Measurements from ENCODE around the gene TTLL1. TPM values are rescaled to one million over a fixed set of nuclear protein-coding genes. Genes with fewer than 3 reads are reported as not detected.
A peak's percentile ranks its signal among the peaks of the same experiment; 100 is the strongest.

Gene TTLL1
- total and polyA plus RNA-seq, 4 donors, result 0.50 to 2.2 (median 1.1) TPM

GRCh38 chr22:43131773-43132501 is 42.7 kb upstream of the TTLL1 start:
- no peak for DNase-seq (ENCODE audit: low spot score)
- Histone ChIP-seq H3K36me3 (ENCODE audit: control insufficient read depth in 4 of 4, insufficient read depth in 3 of 4, low read depth in 1 of 4, low read length in 3 of 4) (peaks cover 0 to 30% (median 3%) of the 10 kb centered on the region in 4 donors), H3K27me3 (ENCODE audit: control insufficient read depth in 4 of 4, insufficient read depth in 4 of 4, low read length in 3 of 4) (no peaks in the 10 kb centered on the region), H3K4me1 (ENCODE audit: control insufficient read depth in 4 of 4, insufficient read depth in 4 of 4, low read length in 3 of 4) (no peaks in the 10 kb centered on the region), H3K9ac (ENCODE audit: low read depth in 1 of 2, low read length in 2 of 2) (no peak overlapping the region), H3K27ac (ENCODE audit: low read depth in 1 of 2, low read length in 2 of 2) (no peak overlapping the region), H3K4me3 (ENCODE audit: low read depth in 1 of 3, low read length in 3 of 3) (no peak overlapping the region), H3K9me3 (ENCODE audit: control insufficient read depth in 4 of 4, low read length in 3 of 4) (no peaks in the 10 kb centered on the region)
- 90% methylated on average over 17 of the region's 17 CpGs for WGBS
- TF ChIP-seq REST (IDR thresholded peaks at IDR 0.05), result no peak
- TF ChIP-seq MAX (IDR thresholded peaks at IDR 0.05), result no peak
- TF ChIP-seq NR2F2 (IDR thresholded peaks at IDR 0.05), result peak; percentile 15

GRCh38 chr22:43129426-43130425 is 40.5 kb upstream of the TTLL1 start:
- no peak overlapping the region for H3K4me3 ChIP-seq (ENCODE audit: low read depth in 1 of 3, low read length in 3 of 3)
- peaks cover 0 to 8% (median 4%) of the 10 kb centered on the region in 4 donors for H3K4me1 ChIP-seq (ENCODE audit: control insufficient read depth in 4 of 4, insufficient read depth in 4 of 4, low read length in 3 of 4)
- H3K27ac ChIP-seq (ENCODE audit: low read depth in 1 of 2, low read length in 2 of 2), result no peak overlapping the region
- TF ChIP-seq GABPA (IDR thresholded peaks at IDR 0.05 in 1 of 2, conservative IDR thresholded peaks at IDR 0.05 in 1 of 2), result no peak
- no peak for TF ChIP-seq RAD21 (IDR thresholded peaks at IDR 0.05)
- no peak for TF ChIP-seq RXRA (IDR thresholded peaks at IDR 0.05)
- TF ChIP-seq NR2F2 (IDR thresholded peaks at IDR 0.05), result no peak
- no peak for TF ChIP-seq MAX (IDR thresholded peaks at IDR 0.05)
- TF ChIP-seq SP1 (IDR thresholded peaks at IDR 0.05), result no peak
- no peak for TF ChIP-seq TAF1 (conservative IDR thresholded peaks at IDR 0.05)
- TF ChIP-seq YY1 (IDR thresholded peaks at IDR 0.05), result no peak
- no peak for TF ChIP-seq HNF4G (IDR thresholded peaks at IDR 0.05)
- no peak for TF ChIP-seq REST (IDR thresholded peaks at IDR 0.05)
- H3K27me3 ChIP-seq (ENCODE audit: control insufficient read depth in 4 of 4, insufficient read depth in 4 of 4, low read length in 3 of 4), result no peaks in the 10 kb centered on the region
- 71% methylated on average over 16 of the region's 16 CpGs for WGBS
- no peak for DNase-seq (ENCODE audit: low spot score)
- no peak overlapping the region for H3K9ac ChIP-seq (ENCODE audit: low read depth in 1 of 2, low read length in 2 of 2)
- peaks cover 0 to 14% (median 2%) of the 10 kb centered on the region in 4 donors for H3K36me3 ChIP-seq (ENCODE audit: control insufficient read depth in 4 of 4, insufficient read depth in 3 of 4, low read depth in 1 of 4, low read length in 3 of 4)
- H3K9me3 ChIP-seq (ENCODE audit: control insufficient read depth in 4 of 4, low read length in 3 of 4), result no peaks in the 10 kb centered on the region

Data from liver (tissue), 9 donors.